Neuronal stem cell (in vitro differentiated cells): ENCODE measurements around the gene KAT2B.

Source experiments
- DNase-seq: peaks from one replicate; pipeline ENCODE4 v3.0.0-alpha.2; 2013; ENCODE audit warnings: low spot score
- H2AFZ ChIP-seq: one replicate; pipeline ENCODE4 v1.6.1; 2013; ENCODE audit warnings: mild to moderate bottlenecking, low read length, inconsistent platforms
- H2AK5ac ChIP-seq: 2 replicates; pipeline ENCODE4 v1.6.1; 2013; ENCODE audit warnings: low read depth, mild to moderate bottlenecking, inconsistent platforms, low read length, moderate library complexity, mixed read lengths
- H2BK120ac ChIP-seq: 2 replicates; pipeline ENCODE4 v1.6.1; 2013; ENCODE audit warnings: low read depth, mild to moderate bottlenecking, inconsistent platforms, low read length, moderate library complexity, mixed read lengths
- H2BK12ac ChIP-seq: one replicate; pipeline ENCODE4 v1.6.1; 2013; ENCODE audit warnings: low read length, inconsistent platforms
- H2BK15ac ChIP-seq: 2 replicates; pipeline ENCODE4 v1.6.1; 2013; ENCODE audit warnings: mild to moderate bottlenecking, low read length, inconsistent platforms, mixed read lengths
- H2BK5ac ChIP-seq: one replicate; pipeline ENCODE4 v1.6.1; 2013; ENCODE audit warnings: inconsistent platforms, mild to moderate bottlenecking, low read length, moderate library complexity
- H3K14ac ChIP-seq: one replicate; pipeline ENCODE4 v1.6.1; 2013; ENCODE audit warnings: low read length, inconsistent platforms
- H3K18ac ChIP-seq: 2 replicates; pipeline ENCODE4 v1.6.1; 2013; ENCODE audit warnings: low read length, inconsistent platforms
- H3K23ac ChIP-seq: 2 replicates; pipeline ENCODE4 v1.6.1; 2013; ENCODE audit warnings: low read depth, mild to moderate bottlenecking, mixed read lengths, low read length, inconsistent platforms; ENCODE audit not compliant: poor library complexity
- H3K27ac ChIP-seq: replicated peaks from 3 replicates; pipeline ENCODE4 v1.5.1; 2013; ENCODE audit warnings: low read length, inconsistent platforms
- H3K27me3 ChIP-seq, 3 experiments: 2 replicates each; pipeline ENCODE4 v1.6.1; 2013; ENCODE audit warnings: low read length in 3 of 3, mild to moderate bottlenecking in 2 of 3, inconsistent platforms in 1 of 3, low read depth in 1 of 3, mixed read lengths in 1 of 3, moderate library complexity in 1 of 3; ENCODE audit not compliant: control insufficient read depth in 3 of 3, insufficient read depth in 3 of 3
- H3K36me3 ChIP-seq, 2 donors: replicated peaks in 1 of 2; 2 replicates each; pipeline ENCODE4 v1.6.1; 2013; ENCODE audit warnings: low read length in 2 of 2; ENCODE audit not compliant: control insufficient read depth in 2 of 2, insufficient read depth in 2 of 2
- H3K4ac ChIP-seq: 2 replicates; pipeline ENCODE4 v1.6.1; 2013; ENCODE audit warnings: inconsistent platforms, mild to moderate bottlenecking, low read length, moderate library complexity
- H3K4me1 ChIP-seq, 2 donors: 1 replicate in 1 of 2; 2 replicates in 1 of 2; pipeline ENCODE4 v1.6.1; 2013; ENCODE audit warnings: low read length in 2 of 2, low read depth in 1 of 2; ENCODE audit not compliant: control insufficient read depth in 2 of 2, insufficient read depth in 1 of 2
- H3K4me2 ChIP-seq: one replicate; pipeline ENCODE4 v1.6.1; 2013; ENCODE audit warnings: mild to moderate bottlenecking, low read length, inconsistent platforms; ENCODE audit not compliant: insufficient read depth, poor library complexity, severe bottlenecking
- H3K4me3 ChIP-seq, 2 donors: 2 replicates each; pipeline ENCODE4 v1.5.1; 2013; ENCODE audit warnings: low read length in 2 of 2, mild to moderate bottlenecking in 2 of 2, inconsistent platforms in 1 of 2, moderate library complexity in 1 of 2
- H3K79me1 ChIP-seq: one replicate; pipeline ENCODE4 v1.6.1; 2013; ENCODE audit warnings: low read depth, mild to moderate bottlenecking, inconsistent platforms, low read length, moderate library complexity
- H3K9ac ChIP-seq: one replicate; pipeline ENCODE4 v1.6.1; 2013; ENCODE audit warnings: mild to moderate bottlenecking, low read depth, low read length, inconsistent platforms; ENCODE audit not compliant: poor library complexity
- H3K9me3 ChIP-seq, 2 donors: replicated peaks in 1 of 2; 2 replicates each; pipeline versions ENCODE3 to v1.6.1; 2013; ENCODE audit warnings: low read length in 2 of 2, mild to moderate bottlenecking in 2 of 2, inconsistent platforms in 1 of 2, low read depth in 1 of 2, mixed read lengths in 1 of 2, moderate library complexity in 1 of 2; ENCODE audit not compliant: control insufficient read depth in 2 of 2, insufficient read depth in 1 of 2
- H4K8ac ChIP-seq: one replicate; pipeline ENCODE4 v1.6.1; 2013; ENCODE audit warnings: low read depth, mild to moderate bottlenecking, inconsistent platforms, low read length, moderate library complexity
- H4K91ac ChIP-seq: one replicate; pipeline ENCODE4 v1.6.1; 2013; ENCODE audit warnings: low read length, low read depth, mild to moderate bottlenecking, inconsistent platforms; ENCODE audit not compliant: poor library complexity
- WGBS, 2 donors: extraction: QIAGEN DNeasy Blood & Tissue Kit; methylation state at CpG; one replicate each; pipeline ENCODE4 v1.1.7; 2013; ENCODE audit warnings: missing lambda C conversion rate in 2 of 2, mixed read lengths in 1 of 2; ENCODE audit not compliant: insufficient read length in 2 of 2, insufficient replicate concordance in 1 of 2; ENCODE audit errors: extremely low coverage in 2 of 2; 5-methylcytosine and 5-hydroxymethylcytosine counted together

The KAT2B gene

GRCh38 chr3:20060974-20061685 lies 20.9 kb downstream of the KAT2B start:
- no peak for DNase-seq
- Histone ChIP-seq H3K4me3 (no peak overlapping the region), H3K14ac (no peak overlapping the region), H3K4ac (no peak overlapping the region), H2BK15ac (no peak overlapping the region), H3K27me3 (no peaks in the 10 kb centered on the region), H3K4me1 (peaks cover 0 to 8% of the 10 kb centered on the region in 2 donors), H3K9ac (no peak overlapping the region), H4K8ac (no peak overlapping the region), H3K23ac (no peak overlapping the region), H4K91ac (no peak overlapping the region), H3K9me3 (no peaks in the 10 kb centered on the region), H3K18ac (no peak overlapping the region), H3K79me1 (no peaks in the 10 kb centered on the region), H3K4me2 (no peak overlapping the region), H2BK12ac (no peak overlapping the region), H3K36me3 (no peaks in the 10 kb centered on the region), H2BK5ac (no peak overlapping the region), H2AK5ac (no peak overlapping the region), H3K27ac (no peak overlapping the region), H2BK120ac (no peak overlapping the region), H2AFZ (no peak overlapping the region)
- WGBS, 2 donors: no CpG with 5 or more reads among the region's 4 CpGs

GRCh38 chr3:20062996-20063395 lies 22.8 kb downstream of the KAT2B start:
- no peak overlapping the region for H2AK5ac ChIP-seq
- H2BK15ac ChIP-seq: no peak overlapping the region
- no peaks in the 10 kb centered on the region for H3K9me3 ChIP-seq
- no peak overlapping the region for H2BK5ac ChIP-seq
- WGBS, 2 donors: no CpG with 5 or more reads among the region's 4 CpGs
- H2BK120ac ChIP-seq: no peak overlapping the region
- H3K27me3 ChIP-seq: no peaks in the 10 kb centered on the region
- no peak overlapping the region for H3K18ac ChIP-seq
- no peak overlapping the region for H3K4ac ChIP-seq
- no peak overlapping the region for H3K4me3 ChIP-seq
- H2BK12ac ChIP-seq: no peak overlapping the region
- no peak overlapping the region for H3K4me2 ChIP-seq
- no peaks in the 10 kb centered on the region for H3K36me3 ChIP-seq
- peaks cover 3 to 5% of the 10 kb centered on the region in 2 donors for H3K4me1 ChIP-seq
- no peak overlapping the region for H3K23ac ChIP-seq
- no peak overlapping the region for H3K14ac ChIP-seq
- no peak overlapping the region for H3K9ac ChIP-seq
- no peak overlapping the region for H3K27ac ChIP-seq
- H4K91ac ChIP-seq: no peak overlapping the region
- H4K8ac ChIP-seq: no peak overlapping the region
- no peak overlapping the region for H2AFZ ChIP-seq
- H3K79me1 ChIP-seq: no peaks in the 10 kb centered on the region
- no peak for DNase-seq

GRCh38 chr3:20064387-20064786 lies 24.1 kb downstream of the KAT2B start:
- H3K4me1 ChIP-seq: peaks cover 3 to 5% of the 10 kb centered on the region in 2 donors
- H3K79me1 ChIP-seq: no peaks in the 10 kb centered on the region
- no peaks in the 10 kb centered on the region for H3K9me3 ChIP-seq
- H3K14ac ChIP-seq: no peak overlapping the region
- no peak overlapping the region for H2BK5ac ChIP-seq
- no peak overlapping the region for H4K91ac ChIP-seq
- no peak overlapping the region for H2BK120ac ChIP-seq
- WGBS, 2 donors: no CpG with 5 or more reads among the region's 3 CpGs
- H3K27ac ChIP-seq: no peak overlapping the region
- no peaks in the 10 kb centered on the region for H3K36me3 ChIP-seq
- H3K18ac ChIP-seq: no peak overlapping the region
- no peak overlapping the region for H2BK15ac ChIP-seq
- H3K4me2 ChIP-seq: no peak overlapping the region
- no peak overlapping the region for H3K23ac ChIP-seq
- H3K9ac ChIP-seq: no peak overlapping the region
- H3K4ac ChIP-seq: no peak overlapping the region
- H2AK5ac ChIP-seq: no peak overlapping the region
- H4K8ac ChIP-seq: no peak overlapping the region
- H2BK12ac ChIP-seq: no peak overlapping the region
- DNase-seq: no peak
- H3K4me3 ChIP-seq: no peak overlapping the region
- no peak overlapping the region for H2AFZ ChIP-seq
- H3K27me3 ChIP-seq: no peaks in the 10 kb centered on the region

DNA sequence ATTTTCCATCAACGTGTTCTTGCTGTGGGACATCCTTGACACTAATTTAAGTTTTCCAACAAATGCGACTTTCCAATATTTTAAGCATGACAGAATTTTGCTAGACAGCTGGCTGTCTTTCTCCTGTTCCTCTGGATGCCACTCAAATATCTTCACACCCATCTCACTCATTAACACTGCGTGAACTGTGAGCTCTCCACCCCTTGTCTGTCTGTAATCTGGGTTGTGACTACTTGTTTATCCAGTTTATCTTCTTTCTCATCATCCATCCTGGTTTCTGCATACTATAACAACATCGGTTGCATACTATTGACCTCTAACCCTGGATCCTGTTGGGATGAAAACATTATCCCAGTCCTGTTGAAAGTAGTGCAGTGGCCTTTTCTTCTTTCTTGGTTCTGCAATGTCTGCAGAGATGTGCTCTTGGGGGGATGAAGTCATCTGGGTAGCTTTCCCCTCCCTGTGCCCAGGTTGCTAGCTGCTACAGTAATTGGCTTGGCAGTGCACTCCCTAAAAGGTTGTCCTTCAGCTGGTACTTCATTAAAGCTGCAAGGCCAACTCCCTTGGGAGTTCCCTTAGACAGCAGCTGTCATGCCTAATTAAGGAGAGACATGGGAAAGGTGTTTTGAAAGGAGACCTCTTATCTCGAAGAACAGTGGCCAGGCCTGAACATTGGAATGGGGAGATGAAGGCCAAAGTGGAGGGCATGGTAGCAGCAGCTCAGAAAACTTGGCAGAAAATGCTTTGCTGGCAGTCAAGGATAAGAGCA lies 24.7 kb downstream of the KAT2B start:
- H3K23ac ChIP-seq: no peak overlapping the region
- H2AK5ac ChIP-seq: no peak overlapping the region
- no peak overlapping the region for H4K91ac ChIP-seq
- H3K36me3 ChIP-seq: no peaks in the 10 kb centered on the region
- H4K8ac ChIP-seq: no peak overlapping the region
- H3K9me3 ChIP-seq: no peaks in the 10 kb centered on the region
- no peak overlapping the region for H2BK5ac ChIP-seq
- H3K4me2 ChIP-seq: no peak overlapping the region
- H3K18ac ChIP-seq: no peak overlapping the region
- no CpG with 5 or more reads among the region's 5 CpGs for WGBS, 2 donors
- no peak overlapping the region for H2AFZ ChIP-seq
- no peak overlapping the region for H2BK15ac ChIP-seq
- no peak overlapping the region for H2BK12ac ChIP-seq
- no peaks in the 10 kb centered on the region for H3K27me3 ChIP-seq
- H3K4me3 ChIP-seq: no peak overlapping the region
- H3K14ac ChIP-seq: no peak overlapping the region
- no peak overlapping the region for H3K4ac ChIP-seq
- no peak overlapping the region for H2BK120ac ChIP-seq
- no peak overlapping the region for H3K9ac ChIP-seq
- no peak for DNase-seq
- H3K27ac ChIP-seq: no peak overlapping the region
- no peaks in the 10 kb centered on the region for H3K79me1 ChIP-seq
- H3K4me1 ChIP-seq: peaks cover 3 to 5% of the 10 kb centered on the region in 2 donors
